Fibroblast of lung (primary cell): Measurements from ENCODE around the gene TECPR2.

Experiments
- CTCF ChIP-seq, 2 donors: IDR thresholded peaks in 1 of 2; conservative IDR thresholded peaks in 1 of 2; 1 replicate in 1 of 2; 2 replicates in 1 of 2; pipeline ENCODE4 v1.5.1; 2011 to 2012; ENCODE audit warnings: low read length in 2 of 2, control low read depth in 1 of 2, inconsistent platforms in 1 of 2, low read depth in 1 of 2, mild to moderate bottlenecking in 1 of 2
- EZH2 ChIP-seq: IDR thresholded peaks from 2 replicates; pipeline ENCODE4 v1.5.1; 2012; ENCODE audit warnings: low read length, control low read depth, mild to moderate bottlenecking; ENCODE audit errors: missing control alignments

DNA sequence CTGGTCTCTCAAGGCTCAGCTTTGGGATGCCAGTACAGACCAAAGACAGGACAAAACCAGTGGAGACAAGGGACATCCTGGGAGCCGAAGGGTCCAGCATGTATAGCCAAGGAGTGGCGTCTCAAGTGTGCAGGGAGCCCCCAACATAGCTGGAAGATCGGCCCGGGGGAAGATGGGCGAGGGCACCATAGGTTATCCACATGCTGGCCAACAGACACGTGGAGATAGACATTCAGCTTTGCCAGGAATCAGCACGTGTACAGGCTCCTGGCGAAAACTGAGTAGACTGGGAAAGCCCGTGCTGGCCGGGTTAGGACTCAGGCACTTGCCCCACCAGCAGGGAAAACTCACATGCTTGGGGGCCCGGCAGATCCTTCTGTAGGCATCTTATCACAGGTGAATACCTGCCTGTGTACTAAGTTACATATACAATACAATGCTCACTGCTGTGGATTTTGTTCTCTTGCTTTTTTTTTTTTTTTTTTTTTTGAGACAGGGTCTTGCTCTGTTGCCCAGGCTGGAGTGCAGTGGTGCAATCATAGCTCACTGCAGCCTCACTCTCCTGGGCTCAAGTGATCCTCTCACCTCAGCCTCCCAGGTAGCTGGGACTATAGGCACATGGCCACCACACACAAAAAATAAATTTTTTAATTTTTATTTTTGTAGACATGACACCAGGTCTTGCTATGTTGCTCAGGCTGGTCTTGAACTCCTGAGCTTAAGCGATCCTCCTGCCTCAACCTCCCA, 152.4 kb downstream of the TECPR2 start:
- TF ChIP-seq CTCF (conservative IDR thresholded peaks at IDR 0.05 in 1 of 2, IDR thresholded peaks at IDR 0.05 in 1 of 2; ENCODE audit: low read depth in 1 of 2, low read length in 2 of 2) (no peak), EZH2 (no peak)
